GM12865 (cell line): ENCODE results near the gene COMMD7.
"Not testable (repeated sequence)": the region's sequence is repeated elsewhere in the genome, so short reads cannot be mapped to it uniquely, and the experiment has no call there.

Source experiments
- DNase-seq: peaks from one replicate; pipeline ENCODE4 v3.0.0; 2010; ENCODE audit warnings: low read depth
- H3K4me3 ChIP-seq: 2 replicates; pipeline ENCODE4 v1.5.1; 2011; ENCODE audit warnings: mild to moderate bottlenecking, low read depth, low read length, control low read depth
- TF ChIP-seq, protein P1 (sequence below): IDR thresholded peaks from 2 replicates; pipeline ENCODE4 v1.5.1; 2011; ENCODE audit warnings: low read length, control low read depth, low read depth, inconsistent platforms; ENCODE audit not compliant: insufficient read depth; ENCODE audit errors: missing control alignments

The COMMD7 gene

DNA sequence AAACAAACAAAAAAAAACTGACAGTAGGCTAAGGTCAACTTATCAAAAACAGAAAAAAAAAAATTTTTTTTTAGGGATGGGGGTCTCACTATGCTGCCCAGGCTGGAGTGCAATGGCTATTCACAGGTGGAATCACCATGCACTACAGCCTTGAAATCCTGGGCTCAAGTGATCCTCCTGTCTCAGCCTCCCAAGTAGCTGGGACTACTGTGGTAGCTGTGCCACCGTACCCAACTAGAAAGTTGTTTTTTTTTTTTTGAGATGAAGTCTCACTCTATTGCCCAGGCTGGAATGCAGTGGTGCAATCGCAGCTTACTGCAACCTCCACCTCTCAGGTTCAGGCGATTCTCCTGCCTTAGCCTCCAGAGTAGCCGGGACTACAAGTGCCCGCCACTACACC is 2.1 kb downstream of the COMMD7 start:
- TF ChIP-seq, protein P1, sequence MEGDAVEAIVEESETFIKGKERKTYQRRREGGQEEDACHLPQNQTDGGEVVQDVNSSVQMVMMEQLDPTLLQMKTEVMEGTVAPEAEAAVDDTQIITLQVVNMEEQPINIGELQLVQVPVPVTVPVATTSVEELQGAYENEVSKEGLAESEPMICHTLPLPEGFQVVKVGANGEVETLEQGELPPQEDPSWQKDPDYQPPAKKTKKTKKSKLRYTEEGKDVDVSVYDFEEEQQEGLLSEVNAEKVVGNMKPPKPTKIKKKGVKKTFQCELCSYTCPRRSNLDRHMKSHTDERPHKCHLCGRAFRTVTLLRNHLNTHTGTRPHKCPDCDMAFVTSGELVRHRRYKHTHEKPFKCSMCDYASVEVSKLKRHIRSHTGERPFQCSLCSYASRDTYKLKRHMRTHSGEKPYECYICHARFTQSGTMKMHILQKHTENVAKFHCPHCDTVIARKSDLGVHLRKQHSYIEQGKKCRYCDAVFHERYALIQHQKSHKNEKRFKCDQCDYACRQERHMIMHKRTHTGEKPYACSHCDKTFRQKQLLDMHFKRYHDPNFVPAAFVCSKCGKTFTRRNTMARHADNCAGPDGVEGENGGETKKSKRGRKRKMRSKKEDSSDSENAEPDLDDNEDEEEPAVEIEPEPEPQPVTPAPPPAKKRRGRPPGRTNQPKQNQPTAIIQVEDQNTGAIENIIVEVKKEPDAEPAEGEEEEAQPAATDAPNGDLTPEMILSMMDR, result no peak
- no peak for DNase-seq
- H3K4me3 ChIP-seq, result no peak overlapping the region

DNA sequence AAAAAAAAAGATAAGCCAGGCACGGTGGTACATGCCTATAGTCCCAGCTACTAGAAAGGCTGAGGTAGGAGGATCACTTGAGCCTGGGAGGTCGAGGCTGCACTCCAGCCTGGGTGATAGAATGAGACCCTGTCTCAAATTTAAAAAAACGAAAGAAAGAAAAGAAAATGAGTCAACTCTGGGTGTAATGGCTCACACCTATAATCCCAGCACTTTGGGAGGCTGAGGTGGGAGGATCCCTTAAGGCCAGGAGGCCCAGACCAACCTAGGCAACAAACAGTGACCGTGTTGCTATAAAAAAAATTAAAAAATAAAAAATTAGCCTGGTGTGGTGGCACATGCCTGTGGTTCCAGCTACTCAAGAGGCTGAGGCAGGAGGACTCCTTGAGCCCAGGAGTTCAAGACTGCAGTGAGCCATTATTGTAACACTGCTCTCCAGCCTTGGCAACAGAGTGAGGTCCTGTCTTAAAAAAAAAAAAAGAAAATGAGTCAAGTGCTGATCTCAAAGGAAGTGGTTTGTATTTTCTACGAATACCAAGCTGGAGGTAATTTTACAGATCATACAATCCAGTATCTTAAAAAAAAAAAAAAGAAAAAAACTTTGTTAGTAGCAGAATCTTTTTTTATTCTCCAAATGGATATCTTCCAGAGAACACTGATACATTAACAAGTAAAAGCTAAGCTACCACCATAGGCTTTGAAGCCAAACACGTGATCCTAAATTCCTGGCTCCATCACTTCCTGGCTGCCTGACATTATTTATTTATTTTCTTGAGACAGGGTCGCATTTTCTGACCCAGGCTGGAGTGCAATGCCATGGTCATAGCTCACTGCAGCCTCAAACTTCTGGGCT is 5.7 kb downstream of the COMMD7 start:
- H3K4me3 ChIP-seq, result no peak overlapping the region
- TF ChIP-seq, protein P1, result no peak
- no peak for DNase-seq

DNA sequence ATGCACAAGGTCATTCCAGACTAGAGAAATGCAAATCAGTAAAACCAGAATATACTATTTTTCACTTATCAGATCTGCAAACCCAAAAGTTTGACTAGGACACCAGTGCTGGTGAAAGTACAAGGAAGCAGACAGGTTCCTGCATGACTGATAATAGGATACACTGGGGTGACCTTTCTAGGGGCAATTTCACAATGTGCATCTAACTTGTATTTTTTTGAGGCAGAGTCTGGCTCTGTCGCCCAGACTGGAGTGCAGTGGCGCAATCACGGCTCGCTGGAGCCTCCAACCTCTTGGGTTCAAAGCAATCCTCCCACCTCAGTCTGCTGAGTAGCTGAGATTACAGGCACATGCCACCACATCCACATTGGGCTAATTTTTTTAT is 11.4 kb downstream of the COMMD7 start:
- no peak for DNase-seq
- TF ChIP-seq, protein P1, result no peak
- H3K4me3 ChIP-seq, result no peak overlapping the region

DNA sequence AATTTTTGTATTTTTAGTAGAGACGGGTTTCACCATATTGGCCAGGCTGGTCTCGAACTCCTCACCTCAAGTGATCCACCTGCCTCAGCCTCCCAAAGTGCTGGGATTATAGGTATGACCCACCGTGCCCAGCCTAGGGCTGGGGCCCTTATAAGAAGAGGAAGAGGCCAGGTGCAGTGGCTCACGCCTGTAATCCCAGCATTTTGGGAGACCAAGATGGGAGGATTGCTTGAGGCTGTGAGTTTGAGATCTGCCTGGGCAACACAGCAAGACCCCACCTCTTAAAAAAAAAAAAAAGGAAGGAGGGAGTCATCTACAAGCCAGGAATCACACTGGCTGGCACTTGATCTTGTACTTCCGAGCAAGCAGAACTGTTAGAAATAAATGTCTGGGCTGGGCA is 13.9 kb downstream of the COMMD7 start:
- H3K4me3 ChIP-seq, DNase-seq: not testable (repeated sequence)

DNA sequence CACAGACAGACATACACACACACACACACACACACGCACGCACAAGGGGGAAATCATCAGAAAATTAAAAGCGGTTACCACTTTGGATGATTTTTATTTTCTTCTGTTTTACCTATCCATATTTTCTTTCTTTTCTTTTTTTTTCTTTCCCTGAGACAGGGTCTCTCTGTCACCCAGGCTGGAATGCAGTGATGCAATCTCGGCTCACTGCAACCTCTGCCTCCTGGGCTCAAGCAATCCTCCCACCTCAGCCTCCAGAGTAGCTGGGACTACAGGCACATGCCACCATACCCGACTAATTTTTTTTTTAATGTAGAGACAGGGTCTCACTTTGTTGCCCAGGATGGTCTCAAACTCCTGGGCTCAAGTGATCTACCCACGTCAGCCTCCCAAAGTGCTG is 14.8 kb downstream of the COMMD7 start:
- not testable (repeated sequence) for H3K4me3 ChIP-seq

DNA sequence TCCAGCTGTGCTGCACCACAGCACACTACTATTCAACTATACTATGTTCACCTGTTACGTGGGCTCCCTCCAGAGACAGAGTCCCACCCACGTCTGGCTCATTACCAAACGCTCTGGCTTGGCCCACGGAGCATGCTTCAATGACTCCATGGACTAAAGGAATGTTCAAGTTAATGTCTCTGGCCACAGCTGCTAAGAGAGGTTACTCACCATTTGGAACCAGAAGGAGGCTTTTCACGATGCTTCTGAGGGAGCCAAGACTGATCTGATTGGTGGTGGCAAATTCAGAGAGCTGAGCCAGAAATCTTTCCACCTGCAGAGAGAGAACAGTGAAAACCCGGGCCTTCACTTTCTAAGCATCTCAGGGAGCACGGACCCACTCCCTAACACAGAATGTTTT is 15.6 kb downstream of the COMMD7 start:
- DNase-seq, result no peak
- TF ChIP-seq, protein P1, result no peak
- no peak overlapping the region for H3K4me3 ChIP-seq

More for the DNA sequence above, 14.8 kb downstream of the COMMD7 start:
- DNase-seq, result not testable (repeated sequence)

DNA sequence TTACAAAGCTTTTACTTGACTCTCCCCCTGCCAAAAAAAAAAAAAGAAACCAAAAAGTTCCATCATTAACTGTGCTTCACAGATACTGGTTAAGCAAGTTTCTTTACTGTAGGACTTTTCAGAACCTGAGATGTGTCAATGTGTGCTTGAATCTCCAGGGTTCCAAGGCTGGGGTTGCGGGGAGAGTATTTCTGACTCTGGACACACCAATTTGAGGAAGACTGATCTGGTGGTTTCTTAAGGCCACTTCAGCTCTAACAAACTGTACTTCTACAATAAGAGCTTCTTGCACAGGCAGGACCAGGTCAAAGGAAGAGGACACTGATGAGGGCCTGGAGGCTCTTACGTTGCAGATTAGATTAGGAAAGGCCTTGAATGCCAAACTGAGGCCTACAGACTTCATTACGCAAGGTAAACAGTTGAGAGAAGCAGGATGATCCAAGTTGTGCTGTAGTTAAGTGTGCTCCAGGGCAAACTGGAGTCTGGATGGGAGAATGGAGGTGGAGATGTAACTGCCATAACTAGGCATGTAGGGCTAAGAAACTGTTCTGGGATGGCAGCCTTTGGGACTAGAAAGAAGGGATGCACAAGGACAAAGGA is 24.4 kb downstream of the COMMD7 start:
- TF ChIP-seq, protein P1, result no peak
- DNase-seq, result no peak
- H3K4me3 ChIP-seq, result no peak overlapping the region

DNA sequence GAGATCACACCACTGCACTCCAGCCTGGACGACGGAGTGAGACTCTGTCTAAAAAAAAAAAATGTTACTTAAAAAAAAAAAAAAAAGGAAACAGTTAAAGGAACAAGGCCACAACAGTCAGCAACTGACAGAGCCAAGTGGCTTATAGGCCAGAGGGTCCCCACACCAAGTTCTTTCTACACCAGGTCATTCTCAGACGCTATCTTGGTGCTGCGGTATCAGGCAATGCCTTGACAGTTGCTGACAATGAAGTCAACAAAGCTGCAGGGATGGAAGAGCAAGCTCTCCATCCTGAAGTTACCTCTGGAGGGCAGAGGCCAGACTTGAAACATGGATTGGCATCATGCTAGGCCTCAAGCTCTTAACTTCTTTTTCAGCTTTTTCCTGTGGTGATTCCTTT is 31.9 kb downstream of the COMMD7 start:
- TF ChIP-seq, protein P1, result no peak
- DNase-seq, result no peak
- H3K4me3 ChIP-seq, result no peak overlapping the region
